Measurements from ENCODE around the gene MRPL54.

Gene MRPL54

GRCh38 chr19:3730457-3730958 is 32.0 kb upstream of the MRPL54 start:
- in situ Hi-C loops (cut with HindIII; ENCODE audit: low pct_unique_long_range_greater_than_20kb, low sequenced_read_pairs) = no loop called here
- no peak for DNase-seq (ENCODE audit: low read depth in 1 of 2, low spot score in 1 of 2)
- TF ChIP-seq JUND (IDR thresholded peaks at IDR 0.05; ENCODE audit: low read depth) = no peak

DNA sequence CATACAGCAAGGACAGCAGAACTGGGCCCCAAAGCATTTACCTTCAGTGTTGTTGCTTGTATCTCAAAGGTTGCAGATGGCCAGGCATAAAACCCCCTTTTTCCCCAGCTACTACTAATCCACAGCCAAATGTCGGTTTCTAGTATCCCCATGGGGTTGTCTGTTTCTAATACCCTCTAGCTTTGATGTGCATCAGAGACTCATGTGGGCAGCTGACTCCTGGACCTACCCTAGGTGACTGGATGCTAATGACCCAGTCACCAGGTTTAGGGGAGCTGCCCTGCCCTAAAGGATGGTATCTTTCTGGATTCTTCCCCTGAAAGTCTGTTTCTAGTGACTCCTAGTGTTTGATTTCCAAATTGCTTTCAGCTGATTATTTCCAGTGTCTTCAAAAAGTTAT is 30.4 kb upstream of the MRPL54 start:
- in situ Hi-C loops (cut with HindIII; ENCODE audit: low pct_unique_long_range_greater_than_20kb, low sequenced_read_pairs) = no loop called here
- no peak for DNase-seq (ENCODE audit: low read depth in 1 of 2, low spot score in 1 of 2)
- no peak for TF ChIP-seq JUND (IDR thresholded peaks at IDR 0.05; ENCODE audit: low read depth)

DNA sequence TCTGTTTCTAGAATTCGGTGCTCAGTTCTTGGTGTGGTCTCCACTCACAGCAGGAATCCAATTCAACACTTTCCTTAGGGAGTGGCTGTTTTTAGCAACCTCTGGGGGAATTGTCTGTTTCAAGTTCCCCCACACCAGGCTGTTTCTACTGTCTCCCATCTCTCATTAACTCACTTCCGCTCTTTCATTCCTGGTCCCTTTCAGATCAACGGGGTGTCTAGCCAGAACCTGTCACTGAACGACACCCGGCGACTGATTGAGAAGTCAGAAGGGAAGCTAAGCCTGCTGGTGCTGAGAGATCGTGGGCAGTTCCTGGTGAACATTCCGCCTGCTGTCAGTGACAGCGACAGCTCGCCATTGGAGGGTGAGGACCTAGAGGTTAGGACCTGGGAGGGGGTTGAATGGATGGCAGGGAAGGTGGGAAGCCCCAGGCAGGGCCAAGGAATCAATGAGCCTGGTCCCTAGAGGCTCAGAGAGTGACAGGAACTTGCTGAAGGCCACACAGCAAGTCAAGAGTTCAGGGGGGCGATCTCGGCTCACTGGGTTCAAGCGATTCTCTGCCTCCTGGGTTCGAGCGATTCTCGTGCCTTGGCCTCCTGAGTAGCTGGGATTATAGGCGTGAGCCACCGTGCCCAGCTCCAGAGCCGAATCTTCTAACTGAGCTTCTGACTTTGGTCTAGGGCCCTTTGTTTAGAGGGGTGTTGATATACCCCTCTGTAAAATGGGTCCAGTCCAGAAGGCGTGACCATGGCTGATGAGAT is 28.8 kb upstream of the MRPL54 start:
- in situ Hi-C loops (cut with HindIII; ENCODE audit: low pct_unique_long_range_greater_than_20kb, low sequenced_read_pairs) = no loop called here

DNA sequence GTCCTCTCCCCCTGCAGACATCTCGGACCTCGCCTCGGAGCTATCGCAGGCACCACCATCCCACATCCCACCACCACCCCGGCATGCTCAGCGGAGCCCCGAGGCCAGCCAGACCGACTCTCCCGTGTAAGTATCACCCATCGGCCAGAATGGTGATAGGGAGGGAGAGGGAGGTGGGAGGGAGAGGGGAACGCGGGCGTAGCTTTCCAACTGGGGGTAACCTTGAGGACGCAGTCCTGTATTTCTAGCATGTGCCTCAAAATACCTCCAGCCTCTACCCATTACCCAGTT is 28.2 kb upstream of the MRPL54 start:
- DNase-seq (ENCODE audit: low read depth in 1 of 2, low spot score in 1 of 2) = no peak
- no peak for TF ChIP-seq JUND (IDR thresholded peaks at IDR 0.05; ENCODE audit: low read depth)
- in situ Hi-C loops (cut with HindIII; ENCODE audit: low pct_unique_long_range_greater_than_20kb, low sequenced_read_pairs) = no loop called here

More for the DNA sequence above, 28.8 kb upstream of the MRPL54 start:
- DNase-seq (ENCODE audit: low read depth in 1 of 2, low spot score in 1 of 2) = no peak
- TF ChIP-seq JUND (IDR thresholded peaks at IDR 0.05; ENCODE audit: low read depth) = no peak

DNA sequence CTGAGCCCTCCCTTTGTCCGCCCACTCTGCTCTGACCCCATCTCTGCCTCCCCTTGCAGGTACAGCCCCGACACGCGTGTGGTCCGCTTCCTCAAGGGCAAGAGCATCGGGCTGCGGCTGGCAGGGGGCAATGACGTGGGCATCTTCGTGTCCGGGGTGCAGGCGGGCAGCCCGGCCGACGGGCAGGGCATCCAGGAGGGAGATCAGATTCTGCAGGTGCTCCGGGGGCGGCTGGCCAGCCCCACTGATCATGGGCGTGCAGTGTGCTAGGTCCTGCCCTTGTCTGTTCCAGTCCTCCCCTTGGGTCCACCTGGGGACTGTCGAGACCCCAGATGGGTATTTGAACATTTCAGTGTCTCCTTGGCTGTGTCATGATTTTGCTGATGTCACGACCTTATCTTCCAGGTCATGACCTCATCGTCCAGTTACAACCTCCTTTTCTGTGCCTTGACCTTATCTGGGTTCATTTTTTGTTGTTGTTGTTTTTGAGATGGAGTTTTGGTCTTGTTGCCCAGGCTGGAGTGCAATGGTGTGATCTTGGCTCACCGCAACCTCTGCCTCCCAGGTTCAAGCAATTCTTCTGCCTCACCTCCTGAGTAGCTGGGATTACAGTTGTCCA is 26.3 kb upstream of the MRPL54 start:
- DNase-seq (ENCODE audit: low read depth in 1 of 2, low spot score in 1 of 2) = no peak
- no peak for TF ChIP-seq JUND (IDR thresholded peaks at IDR 0.05; ENCODE audit: low read depth)
- in situ Hi-C loops (cut with HindIII; ENCODE audit: low pct_unique_long_range_greater_than_20kb, low sequenced_read_pairs) = no loop called here

GRCh38 chr19:3737487-3738205 is 24.8 kb upstream of the MRPL54 start:
- TF ChIP-seq JUND (IDR thresholded peaks at IDR 0.05; ENCODE audit: low read depth) = no peak
- in situ Hi-C loops (cut with HindIII; ENCODE audit: low pct_unique_long_range_greater_than_20kb, low sequenced_read_pairs) = no loop called here
- no peak for DNase-seq (ENCODE audit: low read depth in 1 of 2, low spot score in 1 of 2)

GRCh38 chr19:3738477-3739220 is 23.8 kb upstream of the MRPL54 start:
- in situ Hi-C loops (cut with HindIII; ENCODE audit: low pct_unique_long_range_greater_than_20kb, low sequenced_read_pairs) = no loop called here
- no peak for DNase-seq (ENCODE audit: low read depth in 1 of 2, low spot score in 1 of 2)
- TF ChIP-seq JUND (IDR thresholded peaks at IDR 0.05; ENCODE audit: low read depth) = no peak

DNA sequence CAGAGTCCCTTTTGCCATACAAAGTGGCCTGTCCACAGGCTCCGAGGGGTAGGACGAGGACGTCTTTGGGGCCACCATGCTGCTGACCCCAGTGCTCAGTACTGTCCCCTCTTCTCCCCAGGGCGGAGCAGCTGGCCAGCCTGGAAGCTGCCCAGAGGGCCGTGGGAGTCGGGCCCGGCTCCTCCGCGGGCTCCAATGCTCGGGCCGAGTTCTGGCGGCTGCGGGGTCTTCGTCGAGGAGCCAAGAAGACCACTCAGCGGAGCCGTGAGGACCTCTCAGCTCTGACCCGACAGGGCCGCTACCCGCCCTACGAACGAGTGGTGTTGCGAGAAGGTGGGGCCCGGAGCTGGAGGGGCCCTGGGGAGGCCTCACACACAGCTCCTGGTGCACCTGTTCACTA is 22.1 kb upstream of the MRPL54 start:
- TF ChIP-seq JUND (IDR thresholded peaks at IDR 0.05; ENCODE audit: low read depth) = no peak
- DNase-seq (ENCODE audit: low read depth in 1 of 2, low spot score in 1 of 2) = no peak
- in situ Hi-C loops (cut with HindIII; ENCODE audit: low pct_unique_long_range_greater_than_20kb, low sequenced_read_pairs) = no loop called here

- in situ Hi-C loops (cut with HindIII; ENCODE audit: low pct_unique_long_range_greater_than_20kb, low sequenced_read_pairs) = no loop called here
- DNase-seq (ENCODE audit: low read depth in 1 of 2, low spot score in 1 of 2) = no peak
- no peak for TF ChIP-seq JUND (IDR thresholded peaks at IDR 0.05; ENCODE audit: low read depth)
These were observed 19.0 kb upstream of the MRPL54 start for GRCh38 chr19:3743486-3743885.

- DNase-seq (ENCODE audit: low read depth in 1 of 2, low spot score in 1 of 2) = no peak
- no peak for TF ChIP-seq JUND (IDR thresholded peaks at IDR 0.05; ENCODE audit: low read depth)
- in situ Hi-C loops (cut with HindIII; ENCODE audit: low pct_unique_long_range_greater_than_20kb, low sequenced_read_pairs) = no loop called here
These were observed 17.0 kb upstream of the MRPL54 start for GRCh38 chr19:3745363-3746045.

DNA sequence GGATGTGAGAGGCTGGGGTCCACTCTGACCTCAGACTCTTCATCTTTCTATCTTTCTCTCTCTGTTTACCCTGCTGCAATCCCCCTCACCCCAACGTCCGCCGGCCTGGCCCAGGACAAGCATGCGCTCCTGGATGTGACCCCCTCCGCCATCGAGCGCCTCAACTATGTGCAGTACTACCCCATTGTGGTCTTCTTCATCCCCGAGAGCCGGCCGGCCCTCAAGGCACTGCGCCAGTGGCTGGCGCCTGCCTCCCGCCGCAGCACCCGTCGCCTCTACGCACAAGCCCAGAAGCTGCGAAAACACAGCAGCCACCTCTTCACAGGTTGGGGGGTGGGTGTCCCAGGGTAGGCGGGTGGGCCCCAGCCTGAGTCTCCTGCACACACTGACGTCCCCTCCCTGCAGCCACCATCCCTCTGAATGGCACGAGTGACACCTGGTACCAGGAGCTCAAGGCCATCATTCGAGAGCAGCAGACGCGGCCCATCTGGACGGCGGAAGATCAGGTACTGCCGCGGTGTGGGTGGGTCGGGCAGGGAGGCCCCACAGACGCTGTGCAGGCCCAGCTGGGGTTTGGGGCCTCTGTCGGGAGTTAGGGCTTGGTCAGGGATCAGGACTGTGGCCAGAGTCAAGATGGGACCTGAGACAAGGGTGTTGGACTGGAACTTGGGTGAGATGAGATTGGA is 16.0 kb upstream of the MRPL54 start:
- in situ Hi-C loops (cut with HindIII; ENCODE audit: low pct_unique_long_range_greater_than_20kb, low sequenced_read_pairs) = no loop called here
- no peak for DNase-seq (ENCODE audit: low read depth in 1 of 2, low spot score in 1 of 2)
- TF ChIP-seq JUND (IDR thresholded peaks at IDR 0.05; ENCODE audit: low read depth) = no peak

GRCh38 chr19:3748965-3749364 is 13.5 kb upstream of the MRPL54 start:
- TF ChIP-seq JUND (IDR thresholded peaks at IDR 0.05; ENCODE audit: low read depth) = no peak
- in situ Hi-C loops (cut with HindIII; ENCODE audit: low pct_unique_long_range_greater_than_20kb, low sequenced_read_pairs) = no loop called here
- no peak for DNase-seq (ENCODE audit: low read depth in 1 of 2, low spot score in 1 of 2)

Data from T47D (cell line).